Osteocyte (in vitro differentiated cells): ENCODE measurements around the gene BPIFB6. TPM values are rescaled to one million over a fixed set of nuclear protein-coding genes. Genes with fewer than 3 reads are reported as not detected.

Experiments used
- DNase-seq: peaks from one replicate; pipeline ENCODE4 v3.0.0; 2021; ENCODE audit warnings: mixed read lengths; ENCODE audit not compliant: unreplicated experiment; ENCODE audit errors: extremely low spot score
- H3K27ac Mint-ChIP-seq: one replicate; pipeline ENCODE4 v1.8.0; 2021; ENCODE audit warnings: mild to moderate bottlenecking, mixed read lengths; ENCODE audit not compliant: unreplicated experiment
- H3K27me3 Mint-ChIP-seq: one replicate; pipeline ENCODE4 v1.8.0; 2021; ENCODE audit warnings: mixed read lengths; ENCODE audit not compliant: unreplicated experiment
- H3K36me3 Mint-ChIP-seq: one replicate; pipeline ENCODE4 v1.8.0; 2021; ENCODE audit warnings: mixed read lengths; ENCODE audit not compliant: unreplicated experiment
- H3K4me1 Mint-ChIP-seq: one replicate; pipeline ENCODE4 v1.8.0; 2021; ENCODE audit warnings: mixed read lengths; ENCODE audit not compliant: unreplicated experiment
- H3K4me3 Mint-ChIP-seq: one replicate; pipeline ENCODE4 v1.8.0; 2021; ENCODE audit warnings: mild to moderate bottlenecking, moderate library complexity, mixed read lengths; ENCODE audit not compliant: unreplicated experiment
- H3K9me3 Mint-ChIP-seq: one replicate; pipeline ENCODE4 v1.8.0; 2021; ENCODE audit warnings: mixed read lengths; ENCODE audit not compliant: unreplicated experiment
- total RNA-seq: library from RNA; stranded (reverse); gene quantifications from 2 replicates; pipeline ENCODE4 v1.2.1, GENCODE V29; 2021
- TF ChIP-seq, protein P1 (sequence below): fragments of 200-600 bp; sonication (generic); IDR thresholded peaks from 2 replicates; pipeline ENCODE4 v1.5.0; 2021; ENCODE audit warnings: antibody characterized with exemption, mild to moderate bottlenecking, moderate library complexity

The BPIFB6 gene
- total RNA-seq, 1 donor from 2014 or later, result not detected

DNA sequence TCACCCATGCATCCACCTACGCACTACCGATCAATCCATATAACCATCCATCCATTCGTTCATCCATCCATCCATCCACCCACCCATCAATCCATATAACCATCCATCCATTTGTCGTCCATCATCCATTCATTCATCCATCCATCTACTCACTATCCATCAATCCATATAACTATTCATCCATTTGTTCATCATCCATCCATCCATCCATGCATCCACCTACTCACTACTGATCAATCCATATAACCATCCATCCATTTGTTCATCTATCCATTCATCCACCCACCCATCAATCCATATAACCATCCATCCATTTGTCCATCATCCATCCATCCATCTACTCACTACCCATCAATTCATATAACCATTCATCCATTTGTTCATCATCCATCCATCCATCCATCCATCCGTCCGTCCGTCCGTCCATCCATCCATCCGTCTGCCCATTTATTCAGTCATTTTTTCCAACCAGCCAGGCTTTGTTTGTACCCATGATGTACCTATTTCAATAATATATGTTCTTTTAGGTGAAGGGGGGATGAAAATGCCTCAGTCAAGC lies 6.1 kb upstream of the BPIFB6 start:
- Mint-ChIP-seq H3K4me1 (no peaks in the 10 kb centered on the region), H3K27me3 (no peaks in the 10 kb centered on the region), H3K27ac (no peak overlapping the region), H3K9me3 (no peaks in the 10 kb centered on the region), H3K36me3 (no peaks in the 10 kb centered on the region), H3K4me3 (no peak overlapping the region)
- TF ChIP-seq, protein P1, sequence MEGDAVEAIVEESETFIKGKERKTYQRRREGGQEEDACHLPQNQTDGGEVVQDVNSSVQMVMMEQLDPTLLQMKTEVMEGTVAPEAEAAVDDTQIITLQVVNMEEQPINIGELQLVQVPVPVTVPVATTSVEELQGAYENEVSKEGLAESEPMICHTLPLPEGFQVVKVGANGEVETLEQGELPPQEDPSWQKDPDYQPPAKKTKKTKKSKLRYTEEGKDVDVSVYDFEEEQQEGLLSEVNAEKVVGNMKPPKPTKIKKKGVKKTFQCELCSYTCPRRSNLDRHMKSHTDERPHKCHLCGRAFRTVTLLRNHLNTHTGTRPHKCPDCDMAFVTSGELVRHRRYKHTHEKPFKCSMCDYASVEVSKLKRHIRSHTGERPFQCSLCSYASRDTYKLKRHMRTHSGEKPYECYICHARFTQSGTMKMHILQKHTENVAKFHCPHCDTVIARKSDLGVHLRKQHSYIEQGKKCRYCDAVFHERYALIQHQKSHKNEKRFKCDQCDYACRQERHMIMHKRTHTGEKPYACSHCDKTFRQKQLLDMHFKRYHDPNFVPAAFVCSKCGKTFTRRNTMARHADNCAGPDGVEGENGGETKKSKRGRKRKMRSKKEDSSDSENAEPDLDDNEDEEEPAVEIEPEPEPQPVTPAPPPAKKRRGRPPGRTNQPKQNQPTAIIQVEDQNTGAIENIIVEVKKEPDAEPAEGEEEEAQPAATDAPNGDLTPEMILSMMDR, result no peak
- no peak for DNase-seq

DNA sequence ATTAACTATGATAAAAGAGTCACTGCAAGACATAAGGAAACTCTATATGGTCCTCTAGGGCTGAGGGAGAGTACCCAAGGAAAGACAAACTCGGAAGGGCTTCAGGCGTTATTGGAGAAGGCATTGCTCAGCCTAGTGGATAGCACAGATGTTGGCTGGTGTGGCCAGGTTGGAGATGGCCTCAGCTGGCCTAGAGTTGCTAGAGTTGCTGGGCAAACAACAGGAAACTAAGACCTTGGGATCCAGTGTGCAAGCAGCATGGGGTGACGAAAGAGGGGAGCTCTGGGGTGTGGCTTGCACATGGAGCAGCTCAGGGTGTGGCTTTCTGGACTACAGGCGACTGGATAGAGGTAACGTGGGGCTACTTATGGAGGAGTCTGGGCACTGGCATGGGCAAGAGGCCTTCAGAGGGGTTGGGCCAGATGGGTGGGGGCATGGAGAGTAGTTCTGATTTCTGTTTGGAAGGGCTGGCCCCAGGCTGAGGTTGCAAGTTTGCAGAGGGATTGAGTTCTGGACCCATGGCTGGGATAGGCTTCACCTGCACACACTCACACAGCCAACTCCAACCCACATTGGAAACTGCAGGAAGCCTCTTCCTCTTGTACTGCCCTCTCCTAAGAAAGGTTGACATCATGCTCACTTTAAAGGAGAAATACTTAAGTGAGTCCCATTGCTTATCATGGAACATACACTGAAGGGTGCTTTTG lies 5.2 kb upstream of the BPIFB6 start:
- Mint-ChIP-seq H3K9me3 (no peaks in the 10 kb centered on the region), H3K4me3 (no peak overlapping the region), H3K27me3 (no peaks in the 10 kb centered on the region), H3K27ac (no peak overlapping the region), H3K4me1 (no peaks in the 10 kb centered on the region), H3K36me3 (no peaks in the 10 kb centered on the region)
- TF ChIP-seq, protein P1, result no peak
- no peak for DNase-seq

DNA sequence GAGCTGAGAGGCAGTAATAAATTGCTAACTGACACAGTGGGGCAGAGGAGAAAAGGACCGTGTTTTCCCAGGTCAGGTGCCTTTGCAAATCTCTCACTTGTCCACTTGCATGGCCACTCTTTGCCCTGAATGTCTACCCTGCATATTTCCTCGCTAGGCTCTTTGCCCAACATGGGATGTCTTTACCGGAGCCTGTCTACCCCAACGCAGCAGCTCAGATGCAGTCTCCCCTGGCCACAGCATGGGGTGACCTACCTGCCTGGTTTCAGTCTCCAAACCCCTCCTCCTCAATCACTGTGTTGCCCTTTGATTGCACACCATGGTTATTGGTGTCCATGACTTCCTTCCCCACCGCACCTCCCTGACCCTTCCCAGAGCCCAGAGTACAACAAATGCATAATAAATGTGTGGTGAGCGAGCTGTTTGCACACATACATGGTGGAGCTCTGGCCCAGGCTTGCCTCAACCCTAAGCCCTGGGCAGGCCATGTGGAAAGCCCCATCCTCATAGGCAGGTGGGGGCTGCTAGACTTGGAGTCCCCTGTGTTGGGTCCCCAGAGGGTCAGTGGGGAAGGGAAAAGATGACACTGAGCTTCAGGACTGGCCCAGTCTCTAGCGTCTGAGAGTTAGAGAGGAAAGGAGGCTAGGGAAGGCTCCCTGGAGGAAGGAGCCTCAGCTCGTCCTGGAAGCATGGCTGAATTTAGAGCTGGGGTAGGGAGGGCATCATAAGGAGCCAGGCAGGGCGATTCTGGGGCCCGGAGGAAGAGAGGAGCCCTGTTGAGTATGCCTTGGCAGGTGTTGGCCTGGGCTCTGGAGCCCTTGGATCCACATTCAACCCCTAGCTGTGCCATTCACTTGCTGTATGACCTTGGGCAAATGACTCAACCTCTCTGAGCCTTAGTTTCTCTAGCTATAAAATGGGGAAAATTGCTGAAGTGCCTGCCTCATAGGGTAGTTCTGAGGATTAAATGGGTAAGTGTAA lies 4.4 kb upstream of the BPIFB6 start:
- H3K27ac Mint-ChIP-seq, result no peak overlapping the region
- no peaks in the 10 kb centered on the region for H3K36me3 Mint-ChIP-seq
- no peak overlapping the region for H3K4me3 Mint-ChIP-seq
- no peak for DNase-seq
- H3K9me3 Mint-ChIP-seq, result no peaks in the 10 kb centered on the region
- no peaks in the 10 kb centered on the region for H3K27me3 Mint-ChIP-seq
- TF ChIP-seq, protein P1, result no peak
- H3K4me1 Mint-ChIP-seq, result no peaks in the 10 kb centered on the region

DNA sequence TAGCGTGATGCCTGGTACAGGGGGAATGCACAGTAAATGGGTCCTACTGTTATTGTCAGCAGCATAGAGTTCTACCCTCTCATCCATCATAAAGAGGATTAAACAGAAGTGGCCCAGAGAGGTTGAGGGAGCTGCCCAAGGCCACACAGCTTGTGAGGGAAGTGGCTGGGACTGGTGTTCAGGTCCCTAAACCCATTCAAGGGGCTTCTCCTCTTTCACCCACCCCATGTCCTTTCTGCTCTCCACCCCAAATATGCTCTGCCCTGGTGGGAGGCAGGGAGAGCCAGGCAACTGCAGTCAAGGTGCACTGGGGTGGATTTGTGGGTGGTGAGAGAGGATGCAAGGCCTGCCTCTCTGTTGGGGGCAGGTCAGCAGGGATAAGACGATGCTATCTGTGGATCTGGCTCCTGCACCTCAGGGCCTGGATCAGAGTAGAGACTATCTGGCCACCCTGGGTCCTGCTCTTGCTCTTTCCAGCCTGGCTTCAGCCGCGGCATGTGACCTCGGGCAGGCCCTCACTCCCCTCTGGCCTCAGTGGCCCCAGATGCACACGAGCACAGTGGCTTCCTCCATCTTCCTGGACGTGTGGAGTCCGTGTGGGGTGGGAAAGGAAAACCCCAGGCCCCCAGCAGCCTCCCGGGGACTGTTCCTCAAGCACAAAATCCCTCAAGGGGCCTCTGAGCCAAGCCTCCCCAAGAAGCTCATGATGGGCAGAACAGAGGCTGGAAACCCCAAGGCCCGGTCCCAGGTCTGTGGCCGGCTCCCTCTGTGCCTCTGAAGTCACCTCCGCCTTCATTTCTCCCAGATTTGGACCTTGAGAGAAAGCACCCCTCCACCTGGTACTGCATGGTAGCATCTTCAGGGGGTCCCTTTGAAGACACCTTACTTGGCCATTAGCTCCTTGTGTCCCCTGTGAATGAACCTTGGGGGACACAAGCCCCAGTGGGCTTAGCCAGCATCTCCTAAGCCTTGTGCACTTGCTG lies 3.4 kb upstream of the BPIFB6 start:
- no peaks in the 10 kb centered on the region for H3K36me3 Mint-ChIP-seq
- TF ChIP-seq, protein P1, result no peak
- H3K4me1 Mint-ChIP-seq, result no peaks in the 10 kb centered on the region
- no peaks in the 10 kb centered on the region for H3K9me3 Mint-ChIP-seq
- no peak overlapping the region for H3K4me3 Mint-ChIP-seq
- no peak overlapping the region for H3K27ac Mint-ChIP-seq
- H3K27me3 Mint-ChIP-seq, result no peaks in the 10 kb centered on the region
- no peak for DNase-seq
